Brain microvascular endothelial cell (primary cell): ENCODE measurements around the gene USP35.
A peak's percentile ranks its signal among the peaks of the same experiment; 100 is the strongest.

Source experiments
- DNase-seq: peaks from one replicate; pipeline ENCODE4 v3.0.0-alpha.2; 2020
- H3K27ac ChIP-seq: fragments of 250-450 bp; sonication (Bioruptor Pico); 2 replicates; pipeline ENCODE4 v1.5.1; 2020; ENCODE audit warnings: mild to moderate bottlenecking, moderate library complexity
- H3K27me3 ChIP-seq: fragments of 250-450 bp; sonication (Bioruptor Pico); replicated peaks from 2 replicates; pipeline ENCODE4 v1.5.1; 2020; ENCODE audit warnings: mild to moderate bottlenecking
- H3K36me3 ChIP-seq: fragments of 250-450 bp; sonication (Bioruptor Pico); replicated peaks from 2 replicates; pipeline ENCODE4 v1.5.1; 2020; ENCODE audit warnings: mild to moderate bottlenecking
- H3K4me3 ChIP-seq: 2 replicates; pipeline ENCODE4 v1.5.1; 2011; ENCODE audit warnings: low read depth, mild to moderate bottlenecking, control low read depth, low read length, moderate library complexity
- CTCF ChIP-seq: IDR thresholded peaks from 2 replicates; pipeline ENCODE4 v1.5.1; 2011; ENCODE audit warnings: low read depth, mild to moderate bottlenecking, moderate library complexity, low read length, control low read depth, inconsistent platforms; ENCODE audit errors: missing control alignments
- in situ Hi-C: cut with HindIII; loops from 2 replicates; pipeline ENCODE4 v1.10.0; 2017; ENCODE audit warnings: low sequenced_read_pairs, low pct_ligation_motif_present

USP35 gene

GRCh38 chr11:78147807-78148206, 40.9 kb upstream of the USP35 start:
- H3K36me3 ChIP-seq: no peaks in the 10 kb centered on the region
- no peaks in the 10 kb centered on the region for H3K27me3 ChIP-seq
- in situ Hi-C loops: no loop called here
- no peak overlapping the region for H3K27ac ChIP-seq
- DNase-seq: no peak
- no peak overlapping the region for H3K4me3 ChIP-seq
- no peak for TF ChIP-seq CTCF

- no peak overlapping the region for H3K4me3 ChIP-seq
- H3K27me3 ChIP-seq: no peaks in the 10 kb centered on the region
- H3K36me3 ChIP-seq: no peaks in the 10 kb centered on the region
- peak; percentile 56 for TF ChIP-seq CTCF
- in situ Hi-C loops: no loop called here
- DNase-seq: peak; percentile 72
- no peak overlapping the region for H3K27ac ChIP-seq
Observed at GRCh38 chr11:78149646-78150045, 39.1 kb upstream of the USP35 start.

GRCh38 chr11:78150346-78150745, 38.4 kb upstream of the USP35 start:
- DNase-seq: no peak
- TF ChIP-seq CTCF: no peak
- in situ Hi-C loops: no loop called here

GRCh38 chr11:78150754-78151153, 38.0 kb upstream of the USP35 start:
- TF ChIP-seq CTCF: no peak
- in situ Hi-C loops: no loop called here
- Histone ChIP-seq H3K27me3 (no peaks in the 10 kb centered on the region), H3K4me3 (no peak overlapping the region), H3K27ac (no peak overlapping the region), H3K36me3 (no peaks in the 10 kb centered on the region)
- no peak for DNase-seq

More at GRCh38 chr11:78150346-78150745, 38.4 kb upstream of the USP35 start:
- Histone ChIP-seq H3K27me3 (no peaks in the 10 kb centered on the region), H3K27ac (no peak overlapping the region), H3K4me3 (no peak overlapping the region), H3K36me3 (no peaks in the 10 kb centered on the region)

- H3K27me3 ChIP-seq: no peaks in the 10 kb centered on the region
- in situ Hi-C loops: no loop called here
- TF ChIP-seq CTCF: no peak
Observed at GRCh38 chr11:78151804-78152203, 36.9 kb upstream of the USP35 start.

GRCh38 chr11:78156127-78156844, 32.4 kb upstream of the USP35 start:
- DNase-seq: no peak
- H3K27ac ChIP-seq: no peak overlapping the region
- H3K27me3 ChIP-seq: no peaks in the 10 kb centered on the region
- in situ Hi-C loops: no loop called here
- TF ChIP-seq CTCF: no peak
- no peaks in the 10 kb centered on the region for H3K36me3 ChIP-seq
- H3K4me3 ChIP-seq: no peak overlapping the region

More at GRCh38 chr11:78151804-78152203, 36.9 kb upstream of the USP35 start:
- Histone ChIP-seq H3K4me3 (no peak overlapping the region), H3K36me3 (no peaks in the 10 kb centered on the region), H3K27ac (no peak overlapping the region)
- no peak for DNase-seq
